ENCODE data around the gene ACRBP.
"Not testable (repeated sequence)": the region's sequence is repeated elsewhere in the genome, so short reads cannot be mapped to it uniquely, and the experiment has no call there.

The ACRBP gene

GRCh38 chr12:6614513-6615172, 32.6 kb downstream of the ACRBP start:
- DNase-seq, result peak in 1 of 2 experiments; percentile 21

- peak; percentile 97 to 98 for DNase-seq
These were observed 33.3 kb downstream of the ACRBP start for GRCh38 chr12:6613776-6614512.

- peak; percentile 94 to 98 for DNase-seq
These were observed 34.0 kb downstream of the ACRBP start for GRCh38 chr12:6613015-6613775.

- no peak for DNase-seq
These were observed 34.6 kb downstream of the ACRBP start for GRCh38 chr12:6612652-6613014.

- no peak for DNase-seq
These were observed 35.0 kb downstream of the ACRBP start for GRCh38 chr12:6612247-6612646.

- peak in 1 of 2 experiments; percentile 37 for DNase-seq
These were observed 38.5 kb downstream of the ACRBP start for GRCh38 chr12:6608592-6609281.

GRCh38 chr12:6607751-6608591, 39.3 kb downstream of the ACRBP start:
- peak; percentile 97 to 98 for DNase-seq

GRCh38 chr12:6606331-6607131, 40.7 kb downstream of the ACRBP start:
- DNase-seq, result peak in 1 of 2 experiments; percentile 24

- peak in 1 of 2 experiments; percentile 32 for DNase-seq
These were observed 41.6 kb downstream of the ACRBP start for GRCh38 chr12:6605421-6606330.

GRCh38 chr12:6604259-6605029, 42.8 kb downstream of the ACRBP start:
- DNase-seq, result no peak

GRCh38 chr12:6603095-6603567, 44.1 kb downstream of the ACRBP start:
- DNase-seq, result peak; percentile 71 to 88

GRCh38 chr12:6602526-6602925, 44.7 kb downstream of the ACRBP start:
- no peak for DNase-seq

GRCh38 chr12:6595673-6596072, 51.6 kb downstream of the ACRBP start:
- DNase-seq, result not testable (repeated sequence)

- DNase-seq, result no peak
These were observed 55.1 kb downstream of the ACRBP start for GRCh38 chr12:6592087-6592486.

All from NCI-H524 (cell line).